Measurements from ENCODE around the gene BAIAP2L2. TPM values are rescaled to one million over a fixed set of nuclear protein-coding genes. Genes with fewer than 3 reads are reported as not detected.

The BAIAP2L2 gene
- total and polyA plus RNA-seq, 4 donors, result 0.33 to 0.46 (median 0.44) TPM; not detected in 1

- no peaks in the 10 kb centered on the region for H3K27me3 ChIP-seq (ENCODE audit: control insufficient read depth in 4 of 4, insufficient read depth in 4 of 4, low read length in 3 of 4)
- TF ChIP-seq EGR1 (IDR thresholded peaks at IDR 0.05; ENCODE audit: low read depth in 2 of 2), result no peak
- TF ChIP-seq, protein P1, sequence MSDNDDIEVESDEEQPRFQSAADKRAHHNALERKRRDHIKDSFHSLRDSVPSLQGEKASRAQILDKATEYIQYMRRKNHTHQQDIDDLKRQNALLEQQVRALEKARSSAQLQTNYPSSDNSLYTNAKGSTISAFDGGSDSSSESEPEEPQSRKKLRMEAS (IDR thresholded peaks at IDR 0.05), result no peak
- TF ChIP-seq TAF1 (conservative IDR thresholded peaks at IDR 0.05), result no peak
- TF ChIP-seq FOXA1 (IDR thresholded peaks at IDR 0.05), result no peak
- TF ChIP-seq RAD21 (IDR thresholded peaks at IDR 0.05), result no peak
- TF ChIP-seq SP1 (IDR thresholded peaks at IDR 0.05), result no peak
- no peak for TF ChIP-seq HNF4G (IDR thresholded peaks at IDR 0.05)
- TF ChIP-seq, protein P2, sequence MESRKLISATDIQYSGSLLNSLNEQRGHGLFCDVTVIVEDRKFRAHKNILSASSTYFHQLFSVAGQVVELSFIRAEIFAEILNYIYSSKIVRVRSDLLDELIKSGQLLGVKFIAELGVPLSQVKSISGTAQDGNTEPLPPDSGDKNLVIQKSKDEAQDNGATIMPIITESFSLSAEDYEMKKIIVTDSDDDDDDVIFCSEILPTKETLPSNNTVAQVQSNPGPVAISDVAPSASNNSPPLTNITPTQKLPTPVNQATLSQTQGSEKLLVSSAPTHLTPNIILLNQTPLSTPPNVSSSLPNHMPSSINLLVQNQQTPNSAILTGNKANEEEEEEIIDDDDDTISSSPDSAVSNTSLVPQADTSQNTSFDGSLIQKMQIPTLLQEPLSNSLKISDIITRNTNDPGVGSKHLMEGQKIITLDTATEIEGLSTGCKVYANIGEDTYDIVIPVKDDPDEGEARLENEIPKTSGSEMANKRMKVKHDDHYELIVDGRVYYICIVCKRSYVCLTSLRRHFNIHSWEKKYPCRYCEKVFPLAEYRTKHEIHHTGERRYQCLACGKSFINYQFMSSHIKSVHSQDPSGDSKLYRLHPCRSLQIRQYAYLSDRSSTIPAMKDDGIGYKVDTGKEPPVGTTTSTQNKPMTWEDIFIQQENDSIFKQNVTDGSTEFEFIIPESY (IDR thresholded peaks at IDR 0.05), result no peak
- no peak for TF ChIP-seq JUND (IDR thresholded peaks at IDR 0.05)
- TF ChIP-seq CTCF (IDR thresholded peaks at IDR 0.05; ENCODE audit: low read depth, low read length, missing input control), result no peak
- no peak for TF ChIP-seq HNF4A (conservative IDR thresholded peaks at IDR 0.05)
- no peak for TF ChIP-seq RXRA (IDR thresholded peaks at IDR 0.05)
- TF ChIP-seq YY1 (IDR thresholded peaks at IDR 0.05), result no peak
- TF ChIP-seq NR2F2 (IDR thresholded peaks at IDR 0.05), result no peak
- no peak for TF ChIP-seq GABPA (IDR thresholded peaks at IDR 0.05 in 1 of 2, conservative IDR thresholded peaks at IDR 0.05 in 1 of 2)
- TF ChIP-seq FOXA2 (IDR thresholded peaks at IDR 0.05), result no peak
- no peak overlapping the region for H3K4me3 ChIP-seq (ENCODE audit: low read depth in 1 of 3, low read length in 3 of 3)
- no peaks in the 10 kb centered on the region for H3K9me3 ChIP-seq (ENCODE audit: control insufficient read depth in 4 of 4, low read length in 3 of 4)
- WGBS, result 93% methylated on average over 16 of the region's 16 CpGs
- no peak for DNase-seq (ENCODE audit: low spot score)
- no peak overlapping the region for H3K27ac ChIP-seq (ENCODE audit: low read depth in 1 of 2, low read length in 2 of 2)
- H3K9ac ChIP-seq (ENCODE audit: low read depth in 1 of 2, low read length in 2 of 2), result no peak overlapping the region
- peaks cover 0 to 4% (median 0%) of the 10 kb centered on the region in 4 donors for H3K4me1 ChIP-seq (ENCODE audit: control insufficient read depth in 4 of 4, insufficient read depth in 4 of 4, low read length in 3 of 4)
- no peaks in the 10 kb centered on the region for H3K36me3 ChIP-seq (ENCODE audit: control insufficient read depth in 4 of 4, insufficient read depth in 3 of 4, low read depth in 1 of 4, low read length in 3 of 4)
These were observed 67.1 kb downstream of the BAIAP2L2 start for GRCh38 chr22:38043151-38044039.

GRCh38 chr22:38042488-38042790, 68.0 kb downstream of the BAIAP2L2 start:
- Histone ChIP-seq H3K4me3 (ENCODE audit: low read depth in 1 of 3, low read length in 3 of 3) (no peak overlapping the region), H3K9me3 (ENCODE audit: control insufficient read depth in 4 of 4, low read length in 3 of 4) (no peaks in the 10 kb centered on the region), H3K27me3 (ENCODE audit: control insufficient read depth in 4 of 4, insufficient read depth in 4 of 4, low read length in 3 of 4) (no peaks in the 10 kb centered on the region), H3K4me1 (ENCODE audit: control insufficient read depth in 4 of 4, insufficient read depth in 4 of 4, low read length in 3 of 4) (peaks cover 0 to 4% (median 0%) of the 10 kb centered on the region in 4 donors), H3K9ac (ENCODE audit: low read depth in 1 of 2, low read length in 2 of 2) (no peak overlapping the region), H3K27ac (ENCODE audit: low read depth in 1 of 2, low read length in 2 of 2) (no peak overlapping the region), H3K36me3 (ENCODE audit: control insufficient read depth in 4 of 4, insufficient read depth in 3 of 4, low read depth in 1 of 4, low read length in 3 of 4) (no peaks in the 10 kb centered on the region)
- DNase-seq (ENCODE audit: low spot score), result no peak
- 81% methylated on average over 1 of the region's 1 CpG for WGBS
- no peak for TF ChIP-seq JUND (IDR thresholded peaks at IDR 0.05)
